ENCODE results near the gene KCNMB2. TPM values are rescaled to one million over a fixed set of nuclear protein-coding genes. Genes with fewer than 3 reads are reported as not detected.

The KCNMB2 gene
- total RNA-seq (not detected), polyA plus RNA-seq (not detected), total RNA-seq (0 reads per million in 6 experiments)

DNA sequence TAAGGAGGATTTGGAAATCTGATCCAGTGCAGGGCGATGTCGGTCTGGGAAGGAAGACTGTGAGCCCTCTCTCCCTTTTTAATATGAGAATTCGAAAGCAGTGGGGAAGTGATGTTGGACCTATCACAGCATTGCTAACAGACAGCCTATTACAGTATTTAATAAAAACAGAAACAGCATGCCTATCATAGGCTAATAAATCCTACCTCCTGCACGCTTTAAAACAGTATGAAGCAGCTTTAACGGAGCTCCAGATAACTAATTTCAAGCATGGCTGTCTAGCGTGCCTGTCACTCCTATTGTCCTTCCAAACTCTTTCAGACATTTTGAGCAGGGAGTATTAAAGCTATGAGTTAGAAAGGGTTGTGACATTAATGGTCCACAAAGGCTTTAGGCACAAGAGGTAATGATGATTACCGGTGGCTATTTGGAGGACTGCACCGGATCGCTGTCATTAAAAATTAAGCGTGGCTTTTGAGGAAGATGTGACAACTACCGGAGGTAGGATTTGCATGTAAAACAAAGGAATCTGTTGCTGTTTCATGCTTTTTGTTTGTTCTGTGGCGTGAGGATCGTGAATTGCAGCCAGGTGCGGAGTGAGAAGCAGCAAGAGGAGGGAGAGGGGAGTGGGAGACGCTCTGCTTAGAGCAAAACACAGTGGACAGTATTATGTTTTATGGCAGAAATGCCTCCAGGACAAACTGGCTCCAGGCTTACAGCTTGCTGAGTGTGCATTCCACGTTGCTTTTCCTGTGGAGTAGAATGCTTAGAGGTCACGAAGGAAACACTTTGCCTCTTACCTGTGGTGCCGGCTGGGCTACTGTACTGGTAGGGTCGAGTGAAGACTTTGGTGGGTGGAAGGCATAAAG is at the start of gene KCNMB2:
KCNMB2 (plus strand) TSS at position 226 of the 869 bp plus-strand sequence.
- no peak for DNase-seq
- H3K36me3 Mint-ChIP-seq: peaks cover 0 to 2% (median 0%) of the 10 kb centered on the region in 3 donors
- H3K4me1 Mint-ChIP-seq: peaks cover 5 to 9% (median 8%) of the 10 kb centered on the region in 4 donors
- H3K9me3 Mint-ChIP-seq: peaks cover 0 to 3% (median 1%) of the 10 kb centered on the region in 9 donors
- H3K27ac Mint-ChIP-seq: no peak within 1 kb of the TSS
- peaks cover 34 to 71% (median 36%) of the 10 kb centered on the region in 5 donors for H3K27me3 Mint-ChIP-seq
- no peak for ATAC-seq
- peak within 1 kb of the TSS in 9 of 10 donors; percentile 1 to 65 (median 41) for H3K4me3 Mint-ChIP-seq
- POLR2A ChIA-PET: no interaction called here

DNA sequence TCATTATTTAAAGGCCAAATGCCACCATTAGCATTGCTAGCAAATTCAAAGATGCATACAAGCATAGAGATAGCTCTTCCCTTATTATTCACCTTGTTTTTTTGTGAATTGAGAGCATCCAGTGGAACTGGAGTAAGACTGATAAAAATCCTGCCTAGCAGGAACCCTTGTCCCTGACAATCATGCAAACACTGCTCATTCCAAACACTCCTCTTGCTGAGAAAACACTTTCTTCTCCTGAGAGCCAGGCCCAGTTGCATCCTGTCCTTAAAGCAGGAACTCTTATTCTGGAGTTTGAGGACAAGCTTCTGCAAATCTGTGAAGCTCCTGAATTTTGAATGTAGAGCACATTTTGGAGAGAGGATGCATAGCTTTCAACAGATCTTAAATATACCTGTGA is 49.3 kb upstream of the KCNMB2 start:
- Mint-ChIP-seq H3K27me3 (peaks cover 0 to 28% (median 6%) of the 10 kb centered on the region in 5 donors), H3K4me3 (no peak overlapping the region), H3K27ac (no peak overlapping the region), H3K9me3 (no peaks in the 10 kb centered on the region), H3K36me3 (no peaks in the 10 kb centered on the region), H3K4me1 (no peaks in the 10 kb centered on the region)
- DNase-seq (no peak), ATAC-seq (no peak)
- POLR2A ChIA-PET: no interaction called here

DNA sequence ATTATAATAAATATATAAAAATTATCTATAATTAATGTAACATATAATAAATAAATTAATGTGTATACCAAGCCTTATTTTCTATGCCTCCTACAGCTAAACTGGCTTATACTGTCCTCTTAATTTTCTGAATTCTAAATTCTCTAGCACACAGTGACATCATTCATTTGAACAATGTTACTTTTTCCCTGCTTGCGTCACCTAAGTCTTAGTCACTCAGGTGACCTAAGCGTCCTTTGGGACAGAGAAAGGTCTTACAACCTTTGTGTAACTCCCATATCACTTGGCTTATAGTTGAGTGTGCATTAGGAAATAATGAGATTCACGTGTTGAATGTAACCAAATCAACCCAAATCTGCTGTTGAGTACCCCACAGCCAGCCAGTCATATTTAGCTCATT is 48.5 kb upstream of the KCNMB2 start:
- H3K4me1 Mint-ChIP-seq: no peaks in the 10 kb centered on the region
- no peak for ATAC-seq
- no peaks in the 10 kb centered on the region for H3K9me3 Mint-ChIP-seq

DNA sequence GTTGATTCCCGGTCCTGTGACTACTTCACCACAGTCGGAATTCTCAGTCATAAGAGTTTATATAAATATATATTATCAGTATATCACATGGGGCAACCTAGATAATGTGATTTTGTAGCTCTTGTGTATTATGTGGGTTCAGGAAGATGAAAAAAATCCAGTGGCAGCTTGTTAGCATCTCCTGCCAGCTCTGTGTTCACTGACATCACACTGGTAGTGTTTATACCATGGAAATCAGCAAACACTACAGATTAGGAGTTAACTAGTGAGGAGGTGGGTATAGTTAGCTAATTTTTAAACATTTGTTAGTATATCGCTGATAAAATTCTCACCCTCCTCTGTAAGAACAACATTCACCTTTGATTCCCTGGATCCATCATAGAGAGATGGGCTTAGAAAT is 44.5 kb upstream of the KCNMB2 start:
- no peak for ATAC-seq
- Mint-ChIP-seq H3K27ac (no peak overlapping the region), H3K36me3 (peaks cover 0 to 5% (median 0%) of the 10 kb centered on the region in 3 donors), H3K4me3 (no peak overlapping the region), H3K27me3 (peaks cover 0 to 10% (median 2%) of the 10 kb centered on the region in 5 donors), H3K4me1 (no peaks in the 10 kb centered on the region), H3K9me3 (peaks cover 0 to 10% (median 0%) of the 10 kb centered on the region in 9 donors)
- no peak for DNase-seq
- POLR2A ChIA-PET: no interaction called here

More for the DNA sequence above, 48.5 kb upstream of the KCNMB2 start:
- POLR2A ChIA-PET: no interaction called here
- no peak for DNase-seq
- Mint-ChIP-seq H3K36me3 (no peaks in the 10 kb centered on the region), H3K4me3 (no peak overlapping the region), H3K27me3 (peaks cover 0 to 21% (median 6%) of the 10 kb centered on the region in 5 donors), H3K27ac (no peak overlapping the region)

DNA sequence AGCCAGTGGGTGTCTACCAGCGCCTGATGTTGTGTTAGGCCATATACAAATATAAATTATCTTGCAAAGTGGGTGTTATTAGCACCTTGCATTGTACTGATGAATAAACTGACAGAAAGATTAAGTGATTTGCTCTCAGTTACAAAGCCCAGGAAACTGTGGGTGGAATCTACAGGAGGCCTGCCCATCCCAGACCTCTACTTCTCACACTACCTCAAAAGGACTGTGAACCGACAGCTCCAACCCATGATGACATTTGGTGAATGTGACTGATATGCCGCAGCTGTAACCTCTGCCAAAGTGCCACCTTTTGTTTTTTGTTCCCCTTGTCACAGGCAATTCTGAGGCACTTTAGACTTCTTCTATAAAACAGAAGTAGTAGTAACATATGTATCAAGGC is 43.7 kb upstream of the KCNMB2 start:
- ATAC-seq (no peak), DNase-seq (no peak)
- no peak overlapping the region for H3K27ac Mint-ChIP-seq
- H3K9me3 Mint-ChIP-seq: peaks cover 0 to 16% (median 3%) of the 10 kb centered on the region in 9 donors
- peaks cover 0 to 7% (median under 1%) of the 10 kb centered on the region in 5 donors for H3K27me3 Mint-ChIP-seq
- H3K4me1 Mint-ChIP-seq: no peaks in the 10 kb centered on the region
- peaks cover 0 to 7% (median 0%) of the 10 kb centered on the region in 3 donors for H3K36me3 Mint-ChIP-seq
- H3K4me3 Mint-ChIP-seq: no peak overlapping the region
- POLR2A ChIA-PET: no interaction called here

DNA sequence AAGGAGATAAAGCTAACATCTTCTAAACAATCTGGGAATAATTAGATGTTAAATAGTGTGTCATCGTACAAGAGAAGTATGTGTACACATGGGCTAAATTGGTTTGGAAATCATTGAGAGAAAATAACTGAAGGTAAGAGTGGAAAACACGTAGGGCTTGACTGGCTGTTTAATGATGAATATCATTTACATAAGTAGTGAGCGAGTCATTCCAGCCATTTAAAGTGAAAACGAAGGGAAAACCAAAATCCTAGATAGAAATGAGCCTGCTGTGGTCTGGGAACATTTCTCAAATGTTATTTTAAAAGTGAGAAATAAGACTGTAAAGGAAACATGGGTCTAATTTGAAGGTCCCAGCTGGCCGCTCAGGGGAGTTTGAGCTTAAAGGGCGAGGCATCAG is 41.9 kb upstream of the KCNMB2 start:
- Mint-ChIP-seq H3K4me1 (no peaks in the 10 kb centered on the region), H3K27ac (no peak overlapping the region), H3K36me3 (peaks cover 0 to 10% (median 0%) of the 10 kb centered on the region in 3 donors), H3K9me3 (peaks cover 0 to 20% (median 4%) of the 10 kb centered on the region in 9 donors), H3K4me3 (no peak overlapping the region), H3K27me3 (peaks cover 0 to 13% (median 0%) of the 10 kb centered on the region in 5 donors)
- ATAC-seq: no peak
- POLR2A ChIA-PET: no interaction called here
- DNase-seq: no peak

DNA sequence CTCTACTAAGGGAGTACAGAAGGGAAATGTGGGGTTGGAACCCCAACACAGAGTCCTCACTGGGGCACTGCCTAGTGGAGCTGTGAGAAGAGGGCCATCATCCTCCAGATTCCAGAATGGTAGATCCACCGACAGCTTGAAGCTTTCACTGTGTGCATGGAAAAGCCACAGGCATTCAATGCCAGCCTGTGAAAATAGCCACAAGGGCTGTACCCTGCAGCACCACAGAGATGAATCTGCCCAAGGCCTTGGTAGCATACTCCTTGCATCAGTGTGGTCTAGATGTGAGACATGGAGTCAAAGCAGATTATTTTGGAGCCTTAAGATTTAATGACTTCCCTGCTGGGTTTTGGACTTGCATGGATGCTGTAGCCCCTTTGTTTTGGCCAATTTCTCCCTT is 39.3 kb upstream of the KCNMB2 start:
- H3K9me3 Mint-ChIP-seq: peaks cover 0 to 20% (median 4%) of the 10 kb centered on the region in 9 donors
- DNase-seq (no peak), ATAC-seq (no peak)
- no peak overlapping the region for H3K4me3 Mint-ChIP-seq
- H3K36me3 Mint-ChIP-seq: peaks cover 0 to 10% (median 0%) of the 10 kb centered on the region in 3 donors
- no peaks in the 10 kb centered on the region for H3K4me1 Mint-ChIP-seq
- POLR2A ChIA-PET: no interaction called here
- H3K27me3 Mint-ChIP-seq: peaks cover 0 to 9% (median 0%) of the 10 kb centered on the region in 5 donors
- H3K27ac Mint-ChIP-seq: no peak overlapping the region

DNA sequence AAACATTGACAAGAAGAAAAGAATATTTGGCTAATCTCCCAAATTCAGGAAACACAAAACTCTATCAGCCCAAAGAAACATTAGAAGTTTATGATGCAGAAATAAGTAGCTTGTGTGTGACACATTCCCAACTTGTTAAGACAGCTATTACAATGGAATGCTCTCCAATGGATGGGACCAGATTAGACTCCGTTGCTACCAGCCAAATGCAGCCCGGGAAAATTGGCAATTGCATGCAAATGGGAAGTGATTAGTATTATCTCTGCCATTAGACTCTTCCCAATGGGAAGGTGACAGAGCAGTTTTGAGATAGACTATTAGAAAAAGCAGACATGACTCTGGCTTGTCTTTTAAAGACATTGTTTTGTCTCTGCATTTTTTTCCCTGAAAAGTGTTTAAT is 37.4 kb upstream of the KCNMB2 start:
- DNase-seq: no peak
- Mint-ChIP-seq H3K27ac (no peak overlapping the region), H3K9me3 (peaks cover 0 to 20% (median 4%) of the 10 kb centered on the region in 9 donors), H3K36me3 (peaks cover 0 to 10% (median 0%) of the 10 kb centered on the region in 3 donors), H3K4me3 (no peak overlapping the region), H3K4me1 (no peaks in the 10 kb centered on the region), H3K27me3 (peaks cover 0 to 9% (median under 1%) of the 10 kb centered on the region in 5 donors)
- no peak for ATAC-seq
- POLR2A ChIA-PET: no interaction called here

DNA sequence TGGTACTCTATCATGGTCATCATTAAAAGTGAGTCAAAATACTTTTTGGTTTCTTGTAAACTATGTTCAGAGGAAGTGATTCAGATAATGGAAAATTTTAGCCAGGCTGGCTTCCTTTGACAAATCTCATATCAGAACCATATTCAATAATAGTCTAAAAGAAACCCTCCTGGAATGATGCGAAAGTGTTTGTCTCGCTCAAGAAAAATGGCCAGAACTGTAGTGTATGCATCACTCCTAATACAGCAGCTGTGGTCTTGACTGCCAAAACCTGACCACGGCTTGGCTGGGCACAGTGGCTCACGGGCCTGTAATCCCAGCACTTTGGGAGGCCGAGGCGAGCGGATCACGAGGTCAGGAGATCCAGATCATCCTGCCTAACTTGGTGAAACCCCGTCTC is 35.6 kb upstream of the KCNMB2 start:
- Mint-ChIP-seq H3K27me3 (peaks cover 0 to 11% (median 6%) of the 10 kb centered on the region in 5 donors), H3K27ac (no peak overlapping the region), H3K36me3 (peaks cover 0 to 10% (median 0%) of the 10 kb centered on the region in 3 donors), H3K9me3 (peaks cover 0 to 20% (median 4%) of the 10 kb centered on the region in 9 donors), H3K4me3 (no peak overlapping the region), H3K4me1 (no peaks in the 10 kb centered on the region)
- ATAC-seq (no peak), DNase-seq (no peak)
- POLR2A ChIA-PET: no interaction called here

DNA sequence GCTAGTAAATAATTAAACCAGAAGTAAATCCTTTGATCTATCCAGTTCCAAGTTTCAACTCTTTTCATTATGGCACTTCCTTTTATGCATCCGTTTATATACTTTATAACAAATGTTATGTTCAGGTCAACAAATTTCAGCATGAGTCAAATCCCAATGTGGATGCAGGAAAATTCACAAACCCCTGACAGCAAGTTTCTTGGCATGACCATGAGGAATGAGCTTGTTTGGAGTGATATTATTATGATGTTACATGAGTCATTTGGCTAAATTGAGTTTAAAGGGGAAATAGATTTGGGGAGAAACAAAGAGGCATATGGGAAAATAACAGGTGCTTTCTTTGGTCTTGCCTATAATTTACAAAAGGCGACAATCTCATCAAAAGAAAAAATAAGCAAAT is 32.1 kb upstream of the KCNMB2 start:
- H3K27ac Mint-ChIP-seq: no peak overlapping the region
- POLR2A ChIA-PET: no interaction called here
- H3K9me3 Mint-ChIP-seq: peaks cover 0 to 2% (median 0%) of the 10 kb centered on the region in 9 donors
- no peak for ATAC-seq
- H3K4me1 Mint-ChIP-seq: no peaks in the 10 kb centered on the region
- H3K36me3 Mint-ChIP-seq: no peaks in the 10 kb centered on the region
- H3K27me3 Mint-ChIP-seq: peaks cover 0 to 11% (median 6%) of the 10 kb centered on the region in 5 donors
- no peak for DNase-seq
- H3K4me3 Mint-ChIP-seq: no peak overlapping the region

DNA sequence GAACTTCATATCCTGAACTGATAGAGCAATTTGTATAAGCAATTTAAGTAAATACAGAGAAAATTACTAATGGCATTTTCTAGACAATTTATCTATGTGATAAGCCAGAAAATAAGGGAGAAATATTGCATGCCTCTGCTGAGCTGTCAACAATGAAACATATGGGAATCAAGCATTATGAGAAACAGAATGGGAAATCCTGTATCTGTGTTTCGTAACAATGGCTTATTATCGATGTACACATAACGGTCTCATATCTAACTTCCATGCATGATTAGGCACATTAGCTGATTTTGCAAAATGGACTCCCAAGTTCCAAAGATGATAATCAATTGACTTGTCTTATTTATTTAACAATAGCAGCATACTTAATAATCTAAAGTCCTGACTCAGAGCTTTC is 30.4 kb upstream of the KCNMB2 start:
- peaks cover 0 to 11% (median 10%) of the 10 kb centered on the region in 5 donors for H3K27me3 Mint-ChIP-seq
- no peaks in the 10 kb centered on the region for H3K4me1 Mint-ChIP-seq
- no peak overlapping the region for H3K27ac Mint-ChIP-seq
- DNase-seq (no peak), ATAC-seq (no peak)
- no peaks in the 10 kb centered on the region for H3K36me3 Mint-ChIP-seq
- H3K4me3 Mint-ChIP-seq: no peak overlapping the region
- POLR2A ChIA-PET: no interaction called here
- H3K9me3 Mint-ChIP-seq: peaks cover 0 to 2% (median 0%) of the 10 kb centered on the region in 9 donors

DNA sequence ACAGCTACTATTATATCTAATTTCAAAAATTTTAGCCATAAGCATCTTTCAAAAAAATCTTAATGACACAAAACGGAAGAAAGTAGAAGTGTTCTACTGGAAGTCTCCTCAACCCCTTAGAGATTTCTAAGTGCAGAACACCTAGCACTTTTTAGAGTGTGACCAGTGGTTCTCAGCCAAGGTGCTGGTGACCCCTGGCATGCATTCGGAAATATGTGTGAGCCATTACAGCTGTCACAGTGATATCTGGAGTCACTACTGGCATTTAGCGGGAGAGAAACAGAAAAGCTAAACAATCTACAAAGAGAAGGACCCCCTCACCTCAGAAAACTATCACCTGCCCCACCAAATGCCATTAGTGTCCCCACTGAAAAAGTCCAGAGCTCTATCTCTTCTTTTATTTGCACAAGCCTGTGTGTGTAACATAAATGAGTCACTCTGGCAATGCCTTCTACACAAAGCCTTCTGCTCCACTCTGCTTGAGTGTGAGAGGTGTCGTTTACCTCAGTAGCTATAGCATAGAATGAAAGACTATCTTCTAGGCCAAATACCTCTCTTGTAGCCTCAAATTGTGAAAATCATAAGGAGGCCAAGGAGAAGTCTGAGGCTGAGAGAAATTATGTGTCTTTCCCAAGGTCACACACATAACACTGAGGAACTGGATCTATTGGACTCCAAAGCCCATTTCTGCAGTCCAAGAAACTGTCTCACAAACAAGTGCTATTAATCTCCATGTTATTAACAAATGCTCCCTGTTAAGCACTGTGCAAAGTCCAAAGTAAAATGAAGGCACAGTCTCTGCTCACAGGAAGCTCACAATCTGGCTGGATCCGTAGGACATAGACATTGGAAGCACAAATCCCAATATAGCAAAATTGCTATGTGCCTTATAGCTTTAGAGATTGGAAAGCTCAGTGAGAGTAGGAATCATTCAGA is 28.5 kb upstream of the KCNMB2 start:
- Mint-ChIP-seq H3K4me1 (no peaks in the 10 kb centered on the region), H3K27ac (no peak overlapping the region), H3K27me3 (peaks cover 0 to 11% (median 10%) of the 10 kb centered on the region in 5 donors), H3K36me3 (no peaks in the 10 kb centered on the region), H3K9me3 (peaks cover 0 to 2% (median 0%) of the 10 kb centered on the region in 9 donors), H3K4me3 (no peak overlapping the region)
- no peak for ATAC-seq
- DNase-seq: no peak
- POLR2A ChIA-PET: no interaction called here

DNA sequence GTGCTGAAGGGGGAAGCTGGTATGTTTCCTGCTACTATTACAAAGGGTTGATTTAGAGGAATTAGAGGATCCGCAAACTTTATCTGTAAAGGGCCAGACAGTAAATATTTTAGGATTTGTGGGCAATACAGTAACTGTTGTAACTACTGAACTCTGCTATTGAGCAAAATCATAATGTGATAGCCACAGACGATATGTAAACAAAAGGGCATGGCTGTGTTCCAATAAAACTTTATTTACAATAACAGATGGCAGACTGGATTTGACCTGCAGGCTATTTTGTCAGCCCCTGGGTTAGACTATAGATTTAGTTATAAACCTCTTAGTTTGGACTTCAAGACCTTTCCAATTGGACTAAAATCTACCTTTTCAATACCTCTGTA is 27.8 kb upstream of the KCNMB2 start:
- POLR2A ChIA-PET: no interaction called here
- Mint-ChIP-seq H3K27ac (no peak overlapping the region), H3K9me3 (no peaks in the 10 kb centered on the region), H3K4me3 (no peak overlapping the region), H3K4me1 (no peaks in the 10 kb centered on the region), H3K36me3 (no peaks in the 10 kb centered on the region), H3K27me3 (peaks cover 0 to 11% (median 10%) of the 10 kb centered on the region in 5 donors)
- ATAC-seq: no peak
- DNase-seq: no peak
